ENCODE measurements around the gene C16orf96.

C16orf96 gene

GRCh38 chr16:4556112-4556511 lies at the start of gene C16orf96:
Gene C16orf96, plus strand, starts transcription at chr16:4556340. Its CDS starts 150 bp downstream, at chr16:4556490.
- Mint-ChIP-seq H3K27me3 (peaks cover 10% of the 10 kb centered on the region), H3K27ac (ENCODE audit: low read depth) (no peak within 1 kb of the TSS), H3K9me3 (no peaks in the 10 kb centered on the region), H3K36me3 (ENCODE audit: insufficient read depth) (no peaks in the 10 kb centered on the region), H3K4me3 (no peak within 1 kb of the TSS), H3K4me1 (no peaks in the 10 kb centered on the region)
- no peak for DNase-seq (ENCODE audit: low spot score in 2 of 2)
- no peak for ATAC-seq (replicated peaks; ENCODE audit: extremely low read depth, poor library complexity, severe bottlenecking)

- peaks cover 40% of the 10 kb centered on the region for H3K36me3 Mint-ChIP-seq (ENCODE audit: insufficient read depth)
- H3K4me1 Mint-ChIP-seq = peaks cover 53% of the 10 kb centered on the region
- no peaks in the 10 kb centered on the region for H3K9me3 Mint-ChIP-seq
- peak; percentile 45 for ATAC-seq (replicated peaks; ENCODE audit: extremely low read depth, poor library complexity, severe bottlenecking)
- peak overlapping the region; percentile 71 for H3K4me3 Mint-ChIP-seq
- H3K27me3 Mint-ChIP-seq = no peaks in the 10 kb centered on the region
- DNase-seq (ENCODE audit: low spot score in 2 of 2) = peak in 1 of 2 donors; percentile 46
- H3K27ac Mint-ChIP-seq (ENCODE audit: low read depth) = peak overlapping the region; percentile 94
Observed at GRCh38 chr16:4506450-4506849, 49.7 kb upstream of the C16orf96 start.

- ATAC-seq (replicated peaks; ENCODE audit: extremely low read depth, poor library complexity, severe bottlenecking) (no peak), DNase-seq (ENCODE audit: low spot score in 2 of 2) (no peak)
- Mint-ChIP-seq H3K9me3 (no peaks in the 10 kb centered on the region), H3K36me3 (ENCODE audit: insufficient read depth) (peaks cover 47% of the 10 kb centered on the region), H3K27me3 (no peaks in the 10 kb centered on the region), H3K27ac (ENCODE audit: low read depth) (peak overlapping the region; percentile 79), H3K4me3 (no peak overlapping the region), H3K4me1 (peaks cover 50% of the 10 kb centered on the region)
Observed at GRCh38 chr16:4507588-4508345, 48.4 kb upstream of the C16orf96 start.

GRCh38 chr16:4508806-4509205 lies 47.3 kb upstream of the C16orf96 start:
- Mint-ChIP-seq H3K4me3 (no peak overlapping the region), H3K27ac (ENCODE audit: low read depth) (no peak overlapping the region), H3K27me3 (no peaks in the 10 kb centered on the region), H3K9me3 (no peaks in the 10 kb centered on the region), H3K36me3 (ENCODE audit: insufficient read depth) (peaks cover 49% of the 10 kb centered on the region), H3K4me1 (peaks cover 47% of the 10 kb centered on the region)
- DNase-seq (ENCODE audit: low spot score in 2 of 2) (no peak), ATAC-seq (replicated peaks; ENCODE audit: extremely low read depth, poor library complexity, severe bottlenecking) (no peak)

GRCh38 chr16:4509420-4509819 lies 46.7 kb upstream of the C16orf96 start:
- no peak for ATAC-seq (replicated peaks; ENCODE audit: extremely low read depth, poor library complexity, severe bottlenecking)
- peaks cover 49% of the 10 kb centered on the region for H3K36me3 Mint-ChIP-seq (ENCODE audit: insufficient read depth)
- no peak for DNase-seq (ENCODE audit: low spot score in 2 of 2)
- H3K4me1 Mint-ChIP-seq = peaks cover 49% of the 10 kb centered on the region
- H3K4me3 Mint-ChIP-seq = no peak overlapping the region
- no peaks in the 10 kb centered on the region for H3K27me3 Mint-ChIP-seq
- no peaks in the 10 kb centered on the region for H3K9me3 Mint-ChIP-seq
- peak overlapping the region; percentile 41 for H3K27ac Mint-ChIP-seq (ENCODE audit: low read depth)

GRCh38 chr16:4510131-4510530 lies 46.0 kb upstream of the C16orf96 start:
- peaks cover 46% of the 10 kb centered on the region for H3K36me3 Mint-ChIP-seq (ENCODE audit: insufficient read depth)

GRCh38 chr16:4510747-4511426 lies 45.3 kb upstream of the C16orf96 start:
- DNase-seq (ENCODE audit: low spot score in 2 of 2) = no peak
- no peak for ATAC-seq (replicated peaks; ENCODE audit: extremely low read depth, poor library complexity, severe bottlenecking)
- Mint-ChIP-seq H3K4me3 (no peak overlapping the region), H3K27ac (ENCODE audit: low read depth) (peak overlapping the region; percentile 87), H3K4me1 (peaks cover 51% of the 10 kb centered on the region), H3K36me3 (ENCODE audit: insufficient read depth) (peaks cover 42% of the 10 kb centered on the region), H3K27me3 (no peaks in the 10 kb centered on the region), H3K9me3 (no peaks in the 10 kb centered on the region)

More at GRCh38 chr16:4510131-4510530, 46.0 kb upstream of the C16orf96 start:
- peaks cover 51% of the 10 kb centered on the region for H3K4me1 Mint-ChIP-seq
- H3K9me3 Mint-ChIP-seq = no peaks in the 10 kb centered on the region
- no peak overlapping the region for H3K4me3 Mint-ChIP-seq
- no peaks in the 10 kb centered on the region for H3K27me3 Mint-ChIP-seq
- peak overlapping the region; percentile 41 for H3K27ac Mint-ChIP-seq (ENCODE audit: low read depth)
- DNase-seq (ENCODE audit: low spot score in 2 of 2) = no peak
- no peak for ATAC-seq (replicated peaks; ENCODE audit: extremely low read depth, poor library complexity, severe bottlenecking)

- ATAC-seq (replicated peaks; ENCODE audit: extremely low read depth, poor library complexity, severe bottlenecking) = no peak
- Mint-ChIP-seq H3K27me3 (no peaks in the 10 kb centered on the region), H3K4me3 (no peak overlapping the region), H3K27ac (ENCODE audit: low read depth) (peak overlapping the region; percentile 87), H3K36me3 (ENCODE audit: insufficient read depth) (peaks cover 39% of the 10 kb centered on the region), H3K4me1 (peaks cover 49% of the 10 kb centered on the region), H3K9me3 (no peaks in the 10 kb centered on the region)
- DNase-seq (ENCODE audit: low spot score in 2 of 2) = no peak
Observed at GRCh38 chr16:4511441-4512082, 44.6 kb upstream of the C16orf96 start.

- H3K4me3 Mint-ChIP-seq = no peak overlapping the region
- H3K36me3 Mint-ChIP-seq (ENCODE audit: insufficient read depth) = peaks cover 33% of the 10 kb centered on the region
- H3K27ac Mint-ChIP-seq (ENCODE audit: low read depth) = peak overlapping the region; percentile 87
- no peak for DNase-seq (ENCODE audit: low spot score in 2 of 2)
- H3K9me3 Mint-ChIP-seq = no peaks in the 10 kb centered on the region
- H3K27me3 Mint-ChIP-seq = no peaks in the 10 kb centered on the region
- no peak for ATAC-seq (replicated peaks; ENCODE audit: extremely low read depth, poor library complexity, severe bottlenecking)
- H3K4me1 Mint-ChIP-seq = peaks cover 49% of the 10 kb centered on the region
Observed at GRCh38 chr16:4512473-4512872, 43.7 kb upstream of the C16orf96 start.

- Mint-ChIP-seq H3K27ac (ENCODE audit: low read depth) (peak overlapping the region; percentile 94), H3K27me3 (no peaks in the 10 kb centered on the region), H3K36me3 (ENCODE audit: insufficient read depth) (peaks cover 27% of the 10 kb centered on the region), H3K4me1 (peaks cover 44% of the 10 kb centered on the region), H3K4me3 (no peak overlapping the region), H3K9me3 (no peaks in the 10 kb centered on the region)
- DNase-seq (ENCODE audit: low spot score in 2 of 2) = no peak
- ATAC-seq (replicated peaks; ENCODE audit: extremely low read depth, poor library complexity, severe bottlenecking) = no peak
Observed at GRCh38 chr16:4513086-4513860, 42.9 kb upstream of the C16orf96 start.

- ATAC-seq (replicated peaks; ENCODE audit: extremely low read depth, poor library complexity, severe bottlenecking) (no peak), DNase-seq (ENCODE audit: low spot score in 2 of 2) (no peak)
- Mint-ChIP-seq H3K9me3 (no peaks in the 10 kb centered on the region), H3K4me3 (no peak overlapping the region), H3K4me1 (peaks cover 44% of the 10 kb centered on the region), H3K27me3 (no peaks in the 10 kb centered on the region), H3K36me3 (ENCODE audit: insufficient read depth) (peaks cover 27% of the 10 kb centered on the region), H3K27ac (ENCODE audit: low read depth) (peak overlapping the region; percentile 94)
Observed at GRCh38 chr16:4513881-4514280, 42.3 kb upstream of the C16orf96 start.

GRCh38 chr16:4514606-4515005 lies 41.5 kb upstream of the C16orf96 start:
- Mint-ChIP-seq H3K9me3 (no peaks in the 10 kb centered on the region), H3K4me3 (peak overlapping the region; percentile 65), H3K36me3 (ENCODE audit: insufficient read depth) (peaks cover 21% of the 10 kb centered on the region), H3K27me3 (no peaks in the 10 kb centered on the region), H3K27ac (ENCODE audit: low read depth) (peak overlapping the region; percentile 94), H3K4me1 (peaks cover 44% of the 10 kb centered on the region)
- ATAC-seq (replicated peaks; ENCODE audit: extremely low read depth, poor library complexity, severe bottlenecking) = no peak
- DNase-seq (ENCODE audit: low spot score in 2 of 2) = no peak

Data from central memory CD8-positive, alpha-beta T cell (primary cell).